ENCODE results near the gene SCD. TPM values are rescaled to one million over a fixed set of nuclear protein-coding genes. Genes with fewer than 3 reads are reported as not detected.

Gene SCD
- total RNA-seq, 1 donor from 2014 or later = 81.4 TPM

DNA sequence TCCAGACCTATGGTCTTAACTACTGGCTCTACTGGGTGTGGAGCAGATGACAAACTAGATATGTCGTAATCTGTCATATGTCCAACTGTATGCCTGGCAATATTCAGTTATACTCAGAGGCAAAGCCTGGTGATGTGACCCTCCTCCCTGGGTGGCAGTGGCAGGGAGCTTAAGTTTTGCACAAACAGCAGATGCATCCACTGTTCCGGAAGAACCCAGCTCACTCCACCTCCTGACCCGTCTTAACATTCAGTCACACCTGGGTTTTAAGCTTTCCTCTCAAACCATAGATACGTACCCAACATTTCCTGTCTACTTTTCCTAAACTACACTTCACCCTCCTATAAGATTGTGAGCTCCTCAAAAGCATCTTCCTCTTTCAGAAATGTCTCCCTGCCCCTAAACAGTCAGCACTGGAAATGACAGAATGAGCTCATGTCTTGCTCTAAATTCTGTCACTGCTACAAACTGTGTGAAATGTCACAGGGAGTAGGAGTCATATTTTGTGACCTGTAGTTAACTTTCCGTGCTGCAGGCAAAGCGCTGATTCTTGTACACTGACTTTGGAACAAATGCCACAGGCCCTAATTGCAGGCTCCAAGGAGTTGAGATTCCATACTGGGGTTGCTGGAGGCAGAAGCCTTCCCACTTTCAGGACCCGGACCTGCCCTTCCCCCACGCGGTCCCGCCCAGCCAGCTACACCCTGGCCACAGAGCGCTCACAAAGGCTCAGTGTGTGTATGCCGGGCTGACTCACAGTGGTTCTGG lies 23.9 kb downstream of the SCD start:
- peaks cover 18% of the 10 kb centered on the region for H3K4me1 Mint-ChIP-seq (ENCODE audit: unreplicated experiment)
- H3K9me3 Mint-ChIP-seq (ENCODE audit: unreplicated experiment) = no peaks in the 10 kb centered on the region
- TF ChIP-seq, protein P1, sequence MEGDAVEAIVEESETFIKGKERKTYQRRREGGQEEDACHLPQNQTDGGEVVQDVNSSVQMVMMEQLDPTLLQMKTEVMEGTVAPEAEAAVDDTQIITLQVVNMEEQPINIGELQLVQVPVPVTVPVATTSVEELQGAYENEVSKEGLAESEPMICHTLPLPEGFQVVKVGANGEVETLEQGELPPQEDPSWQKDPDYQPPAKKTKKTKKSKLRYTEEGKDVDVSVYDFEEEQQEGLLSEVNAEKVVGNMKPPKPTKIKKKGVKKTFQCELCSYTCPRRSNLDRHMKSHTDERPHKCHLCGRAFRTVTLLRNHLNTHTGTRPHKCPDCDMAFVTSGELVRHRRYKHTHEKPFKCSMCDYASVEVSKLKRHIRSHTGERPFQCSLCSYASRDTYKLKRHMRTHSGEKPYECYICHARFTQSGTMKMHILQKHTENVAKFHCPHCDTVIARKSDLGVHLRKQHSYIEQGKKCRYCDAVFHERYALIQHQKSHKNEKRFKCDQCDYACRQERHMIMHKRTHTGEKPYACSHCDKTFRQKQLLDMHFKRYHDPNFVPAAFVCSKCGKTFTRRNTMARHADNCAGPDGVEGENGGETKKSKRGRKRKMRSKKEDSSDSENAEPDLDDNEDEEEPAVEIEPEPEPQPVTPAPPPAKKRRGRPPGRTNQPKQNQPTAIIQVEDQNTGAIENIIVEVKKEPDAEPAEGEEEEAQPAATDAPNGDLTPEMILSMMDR (IDR thresholded peaks at IDR 0.05) = no peak
- peak; percentile 88 for DNase-seq (ENCODE audit: extremely low spot score, unreplicated experiment)
- H3K36me3 Mint-ChIP-seq (ENCODE audit: unreplicated experiment) = no peaks in the 10 kb centered on the region
- H3K4me3 Mint-ChIP-seq (ENCODE audit: unreplicated experiment) = peak overlapping the region; percentile 62
- H3K27me3 Mint-ChIP-seq (ENCODE audit: unreplicated experiment) = no peaks in the 10 kb centered on the region
- no peak overlapping the region for H3K27ac Mint-ChIP-seq (ENCODE audit: unreplicated experiment)

DNA sequence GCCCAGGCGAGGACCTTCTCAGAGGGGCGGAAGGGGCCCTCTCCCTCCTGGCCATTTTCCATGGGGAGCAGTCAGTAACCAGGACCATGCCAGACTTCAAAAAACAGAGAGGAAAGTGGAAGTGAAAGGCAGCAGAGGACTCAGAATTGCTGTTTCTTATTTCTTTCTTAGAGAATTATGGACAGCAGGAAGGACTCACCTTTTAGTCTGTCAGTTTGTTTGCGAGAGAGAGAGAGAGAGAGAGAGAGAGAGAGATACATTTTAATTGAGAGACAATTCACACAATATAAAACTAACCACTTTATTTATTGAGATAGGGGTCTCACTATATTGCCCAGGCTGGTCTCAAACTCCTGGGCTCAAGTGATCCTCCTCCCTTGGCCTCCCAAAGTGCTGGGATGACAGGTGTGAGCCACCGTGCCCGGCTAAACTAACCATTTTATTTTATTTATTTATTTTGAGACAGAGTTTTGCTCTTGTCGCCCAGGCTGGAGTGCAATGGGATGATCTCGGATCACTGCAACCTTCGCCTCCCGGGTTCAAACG lies 24.5 kb downstream of the SCD start:
- TF ChIP-seq, protein P1 (IDR thresholded peaks at IDR 0.05) = no peak
- H3K9me3 Mint-ChIP-seq (ENCODE audit: unreplicated experiment) = no peaks in the 10 kb centered on the region
- H3K4me1 Mint-ChIP-seq (ENCODE audit: unreplicated experiment) = peaks cover 15% of the 10 kb centered on the region
- DNase-seq (ENCODE audit: extremely low spot score, unreplicated experiment) = no peak
- H3K4me3 Mint-ChIP-seq (ENCODE audit: unreplicated experiment) = peak overlapping the region; percentile 62
- H3K27me3 Mint-ChIP-seq (ENCODE audit: unreplicated experiment) = no peaks in the 10 kb centered on the region
- H3K27ac Mint-ChIP-seq (ENCODE audit: unreplicated experiment) = no peak overlapping the region
- no peaks in the 10 kb centered on the region for H3K36me3 Mint-ChIP-seq (ENCODE audit: unreplicated experiment)

GRCh38 chr10:100372415-100373297 lies 25.6 kb downstream of the SCD start:
- Mint-ChIP-seq H3K4me3 (ENCODE audit: unreplicated experiment) (no peak overlapping the region), H3K36me3 (ENCODE audit: unreplicated experiment) (no peaks in the 10 kb centered on the region), H3K27me3 (ENCODE audit: unreplicated experiment) (no peaks in the 10 kb centered on the region)

DNA sequence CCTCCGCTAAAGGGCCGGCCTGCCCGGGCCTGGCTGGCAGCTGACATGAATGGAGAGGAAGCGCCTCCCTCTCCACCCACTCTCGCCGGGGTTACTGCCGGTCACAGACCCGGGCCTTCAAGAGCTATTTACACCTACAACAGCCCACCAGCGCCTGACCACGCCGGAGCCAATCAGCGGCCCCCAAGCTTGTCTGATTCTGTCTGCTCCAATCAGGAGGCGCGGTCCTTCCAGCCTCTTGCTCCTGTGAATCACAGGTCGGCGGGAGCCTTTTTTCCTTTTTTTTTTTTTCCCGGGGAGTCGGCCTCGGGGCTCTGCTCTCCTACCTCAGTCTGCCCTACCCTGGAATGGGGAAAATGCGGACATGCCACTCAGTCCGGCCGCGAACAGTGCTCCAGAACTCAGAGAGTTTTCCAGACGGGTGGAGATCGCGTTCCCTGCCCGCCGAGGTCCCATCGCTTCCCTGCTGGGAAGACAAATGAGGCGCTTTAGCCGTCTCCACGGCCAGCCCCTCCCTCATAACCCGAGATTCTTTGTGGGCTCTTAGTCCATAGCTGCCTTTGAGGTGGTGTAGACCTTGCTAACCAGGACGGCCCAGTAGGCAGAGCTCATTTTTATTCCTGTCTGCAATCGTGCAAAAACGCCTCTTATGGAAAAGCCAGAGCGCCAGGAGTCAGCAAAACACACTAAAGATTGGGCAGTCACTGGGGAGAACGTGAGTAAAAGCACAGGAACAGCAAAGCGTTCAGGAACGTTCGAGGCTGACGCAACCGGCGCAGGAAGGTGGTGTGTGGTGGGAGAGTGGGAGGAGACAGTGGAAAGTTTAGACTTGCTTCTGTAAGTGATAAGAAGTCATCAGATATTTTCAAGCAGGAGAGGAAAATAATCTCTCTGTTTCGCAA lies 26.5 kb downstream of the SCD start:
- Mint-ChIP-seq H3K4me1 (ENCODE audit: unreplicated experiment) (peaks cover 15% of the 10 kb centered on the region), H3K4me3 (ENCODE audit: unreplicated experiment) (no peak overlapping the region), H3K27ac (ENCODE audit: unreplicated experiment) (no peak overlapping the region), H3K36me3 (ENCODE audit: unreplicated experiment) (no peaks in the 10 kb centered on the region), H3K27me3 (ENCODE audit: unreplicated experiment) (no peaks in the 10 kb centered on the region), H3K9me3 (ENCODE audit: unreplicated experiment) (no peaks in the 10 kb centered on the region)
- DNase-seq (ENCODE audit: extremely low spot score, unreplicated experiment) = peak; percentile 98
- TF ChIP-seq, protein P1 (IDR thresholded peaks at IDR 0.05) = no peak

More at GRCh38 chr10:100372415-100373297, 25.6 kb downstream of the SCD start:
- H3K27ac Mint-ChIP-seq (ENCODE audit: unreplicated experiment) = no peak overlapping the region
- DNase-seq (ENCODE audit: extremely low spot score, unreplicated experiment) = no peak
- H3K4me1 Mint-ChIP-seq (ENCODE audit: unreplicated experiment) = peaks cover 15% of the 10 kb centered on the region
- H3K9me3 Mint-ChIP-seq (ENCODE audit: unreplicated experiment) = no peaks in the 10 kb centered on the region
- TF ChIP-seq, protein P1 (IDR thresholded peaks at IDR 0.05) = no peak

Measured in osteocyte (in vitro differentiated cells).